ENCODE measurements around the gene LRRC52. TPM values are rescaled to one million over a fixed set of nuclear protein-coding genes. Genes with fewer than 3 reads are reported as not detected.

LRRC52 gene
- total and polyA plus RNA-seq, 2 of the 8 experiments (the other 6 are each of a cell fraction or from before 2014, with no cell fraction given) = 0.05 TPM; not detected in 1

DNA sequence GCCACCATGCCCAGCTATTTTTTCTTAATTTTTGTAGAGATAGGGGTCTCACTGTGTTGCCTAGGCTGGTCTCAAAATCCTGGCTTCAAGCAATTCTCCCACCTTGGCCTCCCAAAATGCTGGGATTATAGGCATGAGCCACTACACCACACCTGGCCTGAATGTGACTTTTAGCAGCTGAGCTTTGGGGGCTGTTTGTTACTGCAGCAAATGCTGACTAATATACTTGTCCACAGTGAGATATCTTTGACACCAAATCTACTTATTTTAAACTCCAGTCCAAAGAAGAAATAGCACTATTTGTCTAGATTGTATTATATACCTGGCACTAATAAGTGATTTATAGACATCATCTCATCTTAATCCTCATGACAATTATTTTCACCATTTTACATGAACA lies 30.5 kb downstream of the LRRC52 start:
- no peaks in the 10 kb centered on the region for H3K36me3 ChIP-seq (ENCODE audit: control insufficient read depth in 2 of 4, insufficient read depth in 4 of 4, low read length in 3 of 4)
- H3K23me2 ChIP-seq (ENCODE audit: low read depth, low read length) = no peaks in the 10 kb centered on the region
- H4K20me1 ChIP-seq (replicated peaks in 1 of 2; ENCODE audit: control insufficient read depth in 1 of 2, insufficient read depth in 2 of 2, low read length in 2 of 2) = no peaks in the 10 kb centered on the region
- no peak overlapping the region for H3K4ac ChIP-seq (replicated peaks; ENCODE audit: insufficient read length, low read depth, low read length)
- no peak overlapping the region for H3K4me3 ChIP-seq (ENCODE audit: extremely low read depth in 1 of 4, insufficient read depth in 2 of 4, low read depth in 3 of 4, low read length in 4 of 4)
- H3K79me2 ChIP-seq (ENCODE audit: control insufficient read depth in 1 of 2, insufficient read depth in 2 of 2, low read length in 2 of 2) = no peaks in the 10 kb centered on the region
- H3K18ac ChIP-seq (ENCODE audit: extremely low read depth, low read length) = no peak overlapping the region
- H4K5ac ChIP-seq (ENCODE audit: insufficient read length, low read depth, low read length) = no peak overlapping the region
- H3K23ac ChIP-seq (ENCODE audit: insufficient read length) = no peak overlapping the region
- no peak overlapping the region for H3K9ac ChIP-seq (replicated peaks in 1 of 4; ENCODE audit: extremely low read depth in 1 of 4, low read depth in 3 of 4, low read length in 3 of 4)
- no peak for DNase-seq (ENCODE audit: low read depth in 1 of 2, low spot score in 2 of 2)
- no peak overlapping the region for H2BK12ac ChIP-seq (ENCODE audit: low read depth, low read length)
- H3K56ac ChIP-seq (replicated peaks; ENCODE audit: insufficient read length, low read depth, low read length) = no peak overlapping the region
- no peak overlapping the region for H2AK5ac ChIP-seq (ENCODE audit: low read depth, low read length)
- no peaks in the 10 kb centered on the region for H3K79me1 ChIP-seq (ENCODE audit: low read depth, low read length)
- no peaks in the 10 kb centered on the region for H3K27me3 ChIP-seq (replicated peaks in 1 of 4; ENCODE audit: control insufficient read depth in 3 of 4, extremely low read depth in 1 of 4, insufficient read depth in 3 of 4, low read length in 3 of 4)
- H4K91ac ChIP-seq (replicated peaks; ENCODE audit: insufficient read length, low read length) = no peak overlapping the region
- H3K4me2 ChIP-seq (ENCODE audit: insufficient read depth in 1 of 2, low read depth in 2 of 2, low read length in 2 of 2) = no peak overlapping the region
- no peak overlapping the region for H2BK20ac ChIP-seq (ENCODE audit: low read length)
- FAIRE-seq = no peak
- no peaks in the 10 kb centered on the region for H3K9me3 ChIP-seq (ENCODE audit: insufficient read depth in 2 of 2, low read depth in 1 of 2, low read length in 1 of 2)
- H2BK15ac ChIP-seq (ENCODE audit: low read length) = no peak overlapping the region
- no peak overlapping the region for H2AFZ ChIP-seq (ENCODE audit: low read length)
- no peak overlapping the region for H4K8ac ChIP-seq (ENCODE audit: extremely low read depth, insufficient read depth, low read length)
- ChIA-PET CTCF (ENCODE audit: partially characterized antibody) (interaction anchor here (0.7 to 1.2 kb wide), 4 partner anchors 10 to 171 kb away, joined by 3 to 5 read pairs (median 4); no protein-coding TSS in a partner anchor), POLR2A (ENCODE audit: partially characterized antibody) (no interaction called here)
- H3K27ac ChIP-seq (ENCODE audit: low read depth, low read length) = no peak overlapping the region
- no peaks in the 10 kb centered on the region for H3K4me1 ChIP-seq (replicated peaks in 1 of 4; ENCODE audit: control insufficient read depth in 3 of 4, insufficient read depth in 4 of 4, low read length in 3 of 4)
- no peak overlapping the region for H2BK5ac ChIP-seq (ENCODE audit: low read depth, low read length)
- no peak overlapping the region for H2BK120ac ChIP-seq (replicated peaks; ENCODE audit: low read depth, low read length)
- no peak overlapping the region for H3K14ac ChIP-seq (ENCODE audit: insufficient read length)
- TF ChIP-seq MAFK (IDR thresholded peaks at IDR 0.05; ENCODE audit: low read depth, low read length) = no peak
- TF ChIP-seq ZNF274 (IDR thresholded peaks at IDR 0.05; ENCODE audit: borderline replicate concordance, extremely low read depth, low read length) = no peak
- TF ChIP-seq RAD21 (IDR thresholded peaks at IDR 0.05 in 1 of 2, conservative IDR thresholded peaks at IDR 0.05 in 1 of 2; ENCODE audit: low read depth in 2 of 2, low read length in 2 of 2) = no peak
- no peak for TF ChIP-seq POU5F1 (IDR thresholded peaks at IDR 0.05; ENCODE audit: low read depth, low read length)
- TF ChIP-seq ATF2 (IDR thresholded peaks at IDR 0.05; ENCODE audit: low read length) = no peak
- no peak for TF ChIP-seq CTBP2 (IDR thresholded peaks at IDR 0.05; ENCODE audit: borderline replicate concordance, insufficient read depth, insufficient read length, low read length)
- TF ChIP-seq, protein P1, sequence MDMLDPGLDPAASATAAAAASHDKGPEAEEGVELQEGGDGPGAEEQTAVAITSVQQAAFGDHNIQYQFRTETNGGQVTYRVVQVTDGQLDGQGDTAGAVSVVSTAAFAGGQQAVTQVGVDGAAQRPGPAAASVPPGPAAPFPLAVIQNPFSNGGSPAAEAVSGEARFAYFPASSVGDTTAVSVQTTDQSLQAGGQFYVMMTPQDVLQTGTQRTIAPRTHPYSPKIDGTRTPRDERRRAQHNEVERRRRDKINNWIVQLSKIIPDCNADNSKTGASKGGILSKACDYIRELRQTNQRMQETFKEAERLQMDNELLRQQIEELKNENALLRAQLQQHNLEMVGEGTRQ (IDR thresholded peaks at IDR 0.05; ENCODE audit: low read length) = no peak
- TF ChIP-seq CHD1 (IDR thresholded peaks at IDR 0.05; ENCODE audit: low read depth, low read length) = no peak
- TF ChIP-seq, protein P2, sequence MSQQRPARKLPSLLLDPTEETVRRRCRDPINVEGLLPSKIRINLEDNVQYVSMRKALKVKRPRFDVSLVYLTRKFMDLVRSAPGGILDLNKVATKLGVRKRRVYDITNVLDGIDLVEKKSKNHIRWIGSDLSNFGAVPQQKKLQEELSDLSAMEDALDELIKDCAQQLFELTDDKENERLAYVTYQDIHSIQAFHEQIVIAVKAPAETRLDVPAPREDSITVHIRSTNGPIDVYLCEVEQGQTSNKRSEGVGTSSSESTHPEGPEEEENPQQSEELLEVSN (IDR thresholded peaks at IDR 0.05) = no peak
- no peak for TF ChIP-seq PHF8 (conservative IDR thresholded peaks at IDR 0.05; ENCODE audit: low read depth, low read length)
- TF ChIP-seq BACH1 (IDR thresholded peaks at IDR 0.05; ENCODE audit: low read length) = no peak
